HepG2 (cell line): ENCODE measurements around the gene NDUFS2. TPM values are rescaled to one million over a fixed set of nuclear protein-coding genes. Genes with fewer than 3 reads are reported as not detected.

ENCODE experiments used
- ARID3A ChIP-seq: IDR thresholded peaks from 2 replicates; pipeline ENCODE4 v1.6.1; 2012; ENCODE audit warnings: low read depth, low read length, improper control_type of control experiment
- CEBPG ChIP-seq: IDR thresholded peaks from 2 replicates; pipeline ENCODE4 v1.6.1; 2016
- ELF4 ChIP-seq: sonication (generic); formaldehyde crosslinking; IDR thresholded peaks from 2 replicates; pipeline ENCODE4 v1.5.0; 2020; ENCODE audit warnings: missing genetic modification reagents, mild to moderate bottlenecking, moderate library complexity, borderline replicate concordance
- ERF ChIP-seq: IDR thresholded peaks from 2 replicates; pipeline ENCODE4 v1.6.1; 2018; ENCODE audit warnings: missing biosample characterization, missing genetic modification reagents
- FLYWCH1 ChIP-seq: sonication (generic); formaldehyde crosslinking; IDR thresholded peaks from 2 replicates; pipeline ENCODE4 v1.8.1; 2023; ENCODE audit warnings: mild to moderate bottlenecking, missing genetic modification reagents
- GATAD2A ChIP-seq: IDR thresholded peaks from 2 replicates; pipeline ENCODE4 v1.6.1; 2016
- IRX3 ChIP-seq: sonication (generic); formaldehyde crosslinking; IDR thresholded peaks from 2 replicates; pipeline ENCODE4 v1.8.1; 2023; ENCODE audit warnings: mild to moderate bottlenecking, low read depth, missing genetic modification reagents, borderline replicate concordance
- ONECUT2 ChIP-seq: sonication (generic); formaldehyde crosslinking; IDR thresholded peaks from 2 replicates; pipeline ENCODE4 v1.4.0; 2020; ENCODE audit warnings: missing genetic modification reagents
- RBFOX2 ChIP-seq: fragments of 200-400 bp; formaldehyde crosslinking; IDR thresholded peaks from 2 replicates; pipeline ENCODE4 v1.6.1; 2017; ENCODE audit warnings: low read depth, mild to moderate bottlenecking, low read length
- SP1 ChIP-seq, 2 experiments: fragments of 450-650 bp in 1 of 2; sonication (generic) in 1 of 2; formaldehyde crosslinking in 1 of 2; IDR thresholded peaks; 2 replicates each; pipeline versions ENCODE4 v1.4.0 to v1.6.1; 2016 to 2020; ENCODE audit warnings: missing genetic modification reagents in 1 of 2
- SRF ChIP-seq: IDR thresholded peaks from 2 replicates; pipeline ENCODE4 v1.6.1; 2011; ENCODE audit warnings: mild to moderate bottlenecking, low read depth, low read length, moderate library complexity
- STAT5B ChIP-seq: sonication (generic); formaldehyde crosslinking; IDR thresholded peaks from 2 replicates; pipeline ENCODE4 v1.4.0; 2020; ENCODE audit warnings: missing genetic modification reagents
- UBTF ChIP-seq: sonication (generic); formaldehyde crosslinking; IDR thresholded peaks from 2 replicates; pipeline ENCODE4 v1.4.0; 2020; ENCODE audit warnings: mild to moderate bottlenecking, missing genetic modification reagents
- YY1 ChIP-seq: IDR thresholded peaks from 2 replicates; pipeline ENCODE4 v1.6.1; 2011; ENCODE audit warnings: low read length, low read depth, moderate library complexity, mild to moderate bottlenecking; ENCODE audit not compliant: insufficient read depth, insufficient replicate concordance
- ZNF10 ChIP-seq: sonication (generic); formaldehyde crosslinking; IDR thresholded peaks from 2 replicates; pipeline ENCODE4 v1.4.0; 2020; ENCODE audit warnings: mild to moderate bottlenecking, low read depth, missing genetic modification reagents, borderline replicate concordance
- ZNF441 ChIP-seq: sonication (generic); formaldehyde crosslinking; IDR thresholded peaks from 2 replicates; pipeline ENCODE4 v1.7.0; 2021; ENCODE audit warnings: missing genetic modification reagents, borderline replicate concordance
- ZNF549 ChIP-seq: sonication (generic); formaldehyde crosslinking; IDR thresholded peaks from 2 replicates; pipeline ENCODE4 v1.5.0; 2020; ENCODE audit warnings: missing genetic modification reagents
- ZNF580 ChIP-seq: IDR thresholded peaks from 2 replicates; pipeline ENCODE4 v1.6.1; 2016; ENCODE audit warnings: low read depth, borderline replicate concordance
- ZNF660 ChIP-seq: sonication (generic); formaldehyde crosslinking; IDR thresholded peaks from 2 replicates; pipeline ENCODE4 v1.5.1; 2020; ENCODE audit warnings: mild to moderate bottlenecking, low read depth, missing genetic modification reagents, borderline replicate concordance
- polyA plus RNA-seq, 8 experiments: library from polyadenylated mRNA; depleted of rRNA in 3 of 8; stranded (reverse) in 7 of 8; unstranded in 1 of 8; fragments of >200 nt; fragmentation: Illumina TruSeq in 4 of 8; extraction: Trizol in 4 of 8; gene quantifications; 2 replicates each; pipeline versions ENCODE4 v1.2.1 to v1.2.3, GENCODE V29; 2011 to 2016; ENCODE audit warnings: low read depth in 4 of 8, missing spikeins in 1 of 8, mixed read lengths in 1 of 8; ENCODE audit not compliant: insufficient read depth in 1 of 8
- total RNA-seq, 5 experiments: library from RNA; depleted of rRNA; stranded (reverse); fragments of >200 nt; fragmentation: Illumina TruSeq; extraction: Trizol; gene quantifications; 2 replicates each; pipeline ENCODE4 v1.2.3, GENCODE V29; 2016; ENCODE audit warnings: low read depth in 1 of 5

The NDUFS2 gene
- total and polyA plus RNA-seq, 2 of the 13 experiments (the other 11 are each of a cell fraction or from before 2014, with no cell fraction given), result 89.9 to 118 TPM

GRCh38 chr1:161220002-161220401 lies 17.8 kb downstream of the NDUFS2 start (continued):
- TF ChIP-seq ZNF10, result no peak
- no peak for TF ChIP-seq FLYWCH1 (CRISPR knock-in tag)
- peak; percentile 42; the same call in 1 of the 2 replicates for TF ChIP-seq ONECUT2 (CRISPR knock-in tag)
- TF ChIP-seq UBTF (CRISPR knock-in tag), result no peak; the same call in 1 of the 2 replicates
- TF ChIP-seq IRX3, result 0 out of 2 replicates have a peak, but pooled peaks have one; percentile 2
- TF ChIP-seq ARID3A, result no peak
- TF ChIP-seq STAT5B (CRISPR knock-in tag), result no peak
- no peak for TF ChIP-seq SP1 (IDR thresholded peaks at IDR 0.05)
- TF ChIP-seq SP1 (CRISPR knock-in tag; IDR thresholded peaks at IDR 0.05), result no peak
- TF ChIP-seq SRF, result no peak
- TF ChIP-seq ERF, result 0 out of 2 replicates have a peak, but pooled peaks have one; percentile 18
- TF ChIP-seq ZNF549, result no peak
- no peak for TF ChIP-seq ELF4 (CRISPR knock-in tag)
- peak; percentile 27; the same call in 1 of the 2 replicates for TF ChIP-seq CEBPG
- no peak for TF ChIP-seq ZNF660 (CRISPR knock-in tag)
- peak; percentile 22; the same call in 1 of the 2 replicates for TF ChIP-seq GATAD2A
- TF ChIP-seq YY1, result peak; percentile 25
- no peak for TF ChIP-seq ZNF580 (CRISPR knock-in tag)
- TF ChIP-seq RBFOX2, result peak; percentile 78
- peak; percentile 52; the same call in 1 of the 2 replicates for TF ChIP-seq ZNF441 (CRISPR knock-in tag)
